ENCODE measurements around the gene TPD52L1.
A peak's percentile ranks its signal among the peaks of the same experiment; 100 is the strongest.

The TPD52L1 gene

GRCh38 chr6:125248136-125248535 lies 94.6 kb downstream of the TPD52L1 start:
- no peak for DNase-seq

DNA sequence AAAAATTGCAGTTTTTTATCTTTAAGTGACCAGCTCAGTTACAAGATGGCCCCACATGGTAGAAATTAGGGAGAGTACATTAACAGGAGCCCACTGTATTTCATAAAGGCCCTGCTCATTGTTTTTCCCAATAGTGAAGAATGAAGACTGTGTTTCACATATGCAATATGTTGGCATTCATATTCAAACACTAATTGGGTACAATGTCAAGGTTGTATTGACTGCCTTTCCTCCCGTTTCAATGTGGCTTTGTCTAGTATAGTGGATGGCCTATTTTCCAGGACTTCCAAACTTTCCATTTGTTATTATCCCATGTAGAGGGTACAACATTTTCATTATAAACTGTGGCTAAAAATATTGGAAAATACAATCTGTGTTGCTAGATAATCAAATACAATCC lies 96.9 kb downstream of the TPD52L1 start:
- no peak for DNase-seq

DNA sequence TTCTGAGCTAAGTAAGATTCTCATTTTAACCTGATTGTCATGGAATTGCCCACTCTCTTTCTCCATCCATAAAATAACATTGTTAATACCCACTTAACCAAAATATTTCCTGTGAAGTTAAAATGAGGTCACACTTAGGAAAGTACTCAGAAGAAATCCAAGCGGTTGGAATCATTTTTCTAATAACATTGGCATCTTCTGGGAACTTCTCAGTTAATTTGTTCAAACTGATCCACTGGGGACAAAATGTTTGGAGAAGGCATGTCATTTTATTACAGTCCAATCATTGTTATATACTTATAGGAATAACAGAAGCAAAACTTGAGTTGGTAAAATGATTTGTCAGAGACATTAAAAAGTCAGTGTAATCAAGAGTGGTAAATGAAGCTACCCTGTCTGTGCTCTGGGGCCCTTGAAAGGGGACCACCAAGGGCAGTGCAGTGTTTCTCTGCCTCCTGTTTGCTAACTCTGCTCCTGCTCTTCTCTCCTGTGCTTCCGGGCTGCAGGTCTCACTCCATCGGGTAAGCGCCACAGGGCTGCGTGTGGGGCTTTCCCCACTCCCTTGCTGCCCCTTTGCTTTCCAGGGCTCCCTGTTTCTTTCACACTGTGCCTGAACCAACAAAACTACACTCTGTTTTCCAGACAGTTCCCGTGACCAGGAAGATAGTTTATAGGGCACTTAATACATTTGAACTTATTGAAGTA lies 98.1 kb downstream of the TPD52L1 start:
- DNase-seq, result no peak

DNA sequence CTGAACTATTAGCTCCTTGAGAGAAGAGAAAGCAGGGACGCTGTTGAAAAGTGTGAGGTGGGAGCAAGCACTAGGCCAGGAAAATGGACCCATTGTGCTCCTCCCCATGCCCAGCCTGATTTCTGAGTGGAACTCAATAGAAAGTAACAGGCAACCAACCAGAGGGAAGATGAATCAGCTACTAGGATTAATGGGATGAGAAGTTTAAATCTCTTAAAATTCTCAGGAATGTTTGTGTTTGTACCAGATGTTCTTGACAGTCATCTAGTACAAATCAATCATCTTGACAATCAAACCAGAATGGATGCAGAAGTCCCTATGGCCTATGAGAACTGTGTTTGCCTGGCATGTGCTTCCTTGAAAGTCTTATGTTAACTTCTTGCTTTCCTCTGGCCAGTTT lies 99.3 kb downstream of the TPD52L1 start:
- peak; percentile 75 for DNase-seq

GRCh38 chr6:125253881-125254280 lies 100.3 kb downstream of the TPD52L1 start:
- DNase-seq, result no peak

DNA sequence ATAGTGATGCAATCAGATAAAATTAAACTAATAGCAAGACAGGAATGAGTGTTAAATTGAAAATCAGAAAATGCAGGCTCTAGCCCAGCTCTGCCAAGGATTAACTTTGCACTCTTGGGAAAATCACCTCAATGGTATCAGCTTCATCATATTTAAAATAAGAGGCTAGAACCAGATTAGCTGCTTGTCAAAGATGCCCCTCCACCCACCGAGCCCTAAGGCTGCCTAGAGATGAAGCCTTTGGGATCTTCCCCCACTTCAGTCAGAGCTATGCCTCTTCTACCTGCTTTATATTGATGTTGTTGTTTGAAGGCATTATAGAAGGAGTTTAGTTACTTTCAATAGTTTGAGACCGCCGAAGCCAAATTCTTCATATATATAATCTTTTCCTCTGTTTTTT lies 100.7 kb downstream of the TPD52L1 start:
- DNase-seq, result no peak

GRCh38 chr6:125255201-125255600 lies 101.6 kb downstream of the TPD52L1 start:
- DNase-seq, result peak; percentile 51

- no peak for DNase-seq
Measured at GRCh38 chr6:125257351-125257750, 103.8 kb downstream of the TPD52L1 start.

DNA sequence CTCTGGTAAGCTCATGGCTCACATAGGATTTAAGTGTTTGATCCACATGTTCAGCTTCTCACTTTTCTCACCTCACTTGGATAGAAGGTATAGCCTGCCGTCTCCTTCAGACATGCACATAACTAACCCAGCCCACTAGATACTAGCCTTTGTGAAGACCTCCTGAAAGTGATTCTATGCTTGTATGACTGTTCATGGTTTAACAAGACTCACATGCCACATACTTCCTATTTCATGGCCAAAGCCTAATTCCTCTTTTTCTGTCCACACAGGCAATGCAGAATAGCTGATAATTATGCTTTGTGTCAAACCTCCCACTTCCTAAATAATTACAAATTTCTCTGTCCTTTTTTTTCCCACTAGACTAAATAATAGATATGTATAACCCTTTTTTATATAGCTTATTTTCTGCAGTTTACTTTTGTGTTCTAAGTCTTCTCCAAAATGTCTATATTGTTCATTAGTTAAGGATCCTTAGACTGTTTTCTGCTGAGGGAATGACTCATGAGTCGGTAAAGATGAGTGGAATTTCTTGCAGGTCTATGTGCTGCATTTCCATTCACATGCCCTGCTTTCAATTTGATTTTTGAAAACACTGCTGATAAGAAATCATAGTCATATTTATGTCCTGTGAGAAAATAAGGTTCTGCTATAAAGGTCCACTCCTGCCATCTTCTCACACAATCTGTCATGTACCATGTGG lies 105.2 kb downstream of the TPD52L1 start:
- no peak for DNase-seq

DNA sequence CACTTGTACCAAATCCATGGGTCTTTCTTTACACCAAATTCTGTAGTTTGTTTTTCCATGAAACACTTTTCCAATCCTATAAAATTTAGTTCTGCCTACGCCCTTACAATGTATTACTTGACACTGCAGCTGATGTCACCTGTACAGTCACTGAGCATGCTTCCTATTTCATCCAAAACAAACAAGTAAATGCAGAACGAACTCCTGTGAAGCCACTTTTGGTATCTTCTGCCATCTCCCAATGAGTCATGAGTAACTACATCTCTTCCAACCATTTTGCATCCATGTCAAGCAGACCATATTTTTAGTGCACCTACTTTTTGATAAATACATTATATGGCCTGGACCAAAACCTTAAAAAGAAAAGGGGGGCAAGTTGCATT lies 105.8 kb downstream of the TPD52L1 start:
- no peak for DNase-seq

GRCh38 chr6:125262016-125263013 lies 108.7 kb downstream of the TPD52L1 start:
- peak; percentile 48 for DNase-seq

DNA sequence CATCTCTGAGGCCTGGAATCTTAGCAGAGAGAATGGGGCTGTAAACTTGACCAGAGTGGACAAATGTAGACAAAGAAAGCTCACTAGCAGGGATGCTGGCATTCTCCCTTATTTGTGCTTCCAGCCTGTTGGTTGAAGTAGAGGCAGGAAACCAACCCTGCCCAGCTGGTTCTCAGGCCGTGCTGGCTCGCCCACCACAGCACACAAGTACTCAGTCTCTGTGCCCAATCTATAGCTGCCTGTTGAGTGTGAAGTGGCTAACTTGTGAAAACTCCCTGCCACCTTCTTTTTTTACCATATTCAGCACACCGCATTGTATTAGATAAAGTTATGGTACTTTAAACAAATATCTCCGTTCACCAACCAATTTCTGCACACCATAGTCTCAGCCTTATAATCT lies 110.9 kb downstream of the TPD52L1 start:
- DNase-seq, result no peak

GRCh38 chr6:125267806-125268523 lies 114.4 kb downstream of the TPD52L1 start:
- no peak for DNase-seq

DNA sequence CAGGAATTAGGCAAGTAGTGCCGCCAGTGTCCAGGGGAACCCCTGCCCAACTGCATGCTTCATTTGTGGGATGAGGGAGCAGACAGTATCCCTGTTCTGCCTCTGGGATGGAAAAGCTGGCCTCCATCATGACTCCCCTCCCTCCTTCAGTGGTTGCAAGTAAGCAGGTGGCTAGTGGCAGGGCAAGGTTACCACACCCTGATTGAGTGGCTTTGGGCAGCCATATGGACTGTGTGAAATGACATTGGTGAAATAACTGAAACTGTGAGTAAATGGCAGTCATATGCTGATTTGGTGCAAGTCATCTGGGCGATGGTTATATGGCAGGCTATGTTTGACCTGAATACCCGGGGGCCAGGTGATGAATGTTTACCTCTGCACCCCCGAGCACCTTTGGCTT lies 115.2 kb downstream of the TPD52L1 start:
- no peak for DNase-seq

GRCh38 chr6:125269328-125269985 lies 115.9 kb downstream of the TPD52L1 start:
- DNase-seq, result no peak

DNA sequence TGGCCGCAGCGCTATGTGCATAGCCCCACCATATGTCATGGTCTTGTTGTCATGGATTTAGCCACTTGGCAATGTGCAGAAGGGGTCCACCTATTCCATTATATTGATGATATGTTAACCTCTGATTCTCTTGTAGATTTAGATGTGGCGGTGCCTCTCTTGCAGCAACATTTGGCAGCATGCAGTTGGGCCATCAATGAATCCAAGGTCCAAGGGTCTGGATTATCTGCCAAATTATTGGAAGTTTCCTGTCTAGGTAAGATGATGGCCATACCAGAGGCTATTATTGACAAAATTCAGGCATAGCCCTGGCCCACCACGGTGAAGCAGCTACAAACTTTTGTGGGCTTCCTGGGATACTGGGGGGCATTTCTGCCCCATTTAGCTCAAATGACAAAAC lies 116.8 kb downstream of the TPD52L1 start:
- no peak for DNase-seq

GRCh38 chr6:125271486-125272159 lies 118.0 kb downstream of the TPD52L1 start:
- peak; percentile 39 for DNase-seq

GRCh38 chr6:125273251-125273650 lies 119.7 kb downstream of the TPD52L1 start:
- no peak for DNase-seq

GRCh38 chr6:125273965-125274364 lies 120.4 kb downstream of the TPD52L1 start:
- DNase-seq, result peak; percentile 45

DNA sequence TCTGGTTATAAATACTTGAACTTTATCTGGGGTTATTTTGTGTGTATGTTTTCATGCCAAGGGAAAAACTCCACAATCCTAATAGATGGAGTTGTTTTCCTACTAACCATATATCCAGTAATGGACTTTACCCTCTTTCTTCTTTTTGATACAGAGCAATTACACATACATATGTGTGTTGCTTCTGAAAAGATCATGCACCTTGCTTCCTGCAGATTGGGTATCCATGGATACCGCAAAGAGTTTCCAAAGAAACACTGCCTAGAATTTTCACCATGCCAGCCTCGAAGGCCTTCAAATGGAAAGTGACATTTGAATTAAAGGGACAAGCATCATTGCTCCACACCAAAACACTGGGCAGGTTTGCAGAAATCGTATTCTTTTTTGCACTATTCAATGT lies 121.4 kb downstream of the TPD52L1 start:
- no peak for DNase-seq

DNA sequence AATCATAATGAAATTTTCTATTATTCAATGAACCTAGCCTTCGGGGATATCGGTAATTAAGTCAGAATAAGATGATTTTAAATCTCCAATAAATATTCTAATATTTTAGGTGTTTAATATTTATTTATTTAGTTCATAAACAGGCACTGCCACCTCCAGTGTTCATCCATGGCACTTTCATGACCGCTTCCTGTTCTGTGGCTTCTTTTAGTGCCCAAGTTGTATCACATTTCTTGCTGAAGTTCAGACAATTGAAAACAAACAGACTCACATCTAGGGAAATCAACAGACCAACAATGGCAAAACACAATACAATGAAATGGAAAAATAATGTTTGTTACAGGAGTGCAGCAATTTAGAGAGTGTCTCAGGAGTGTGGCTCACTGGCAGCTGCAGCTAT lies 122.2 kb downstream of the TPD52L1 start:
- no peak for DNase-seq

- no peak for DNase-seq
Measured at GRCh38 chr6:125277838-125278237, 124.3 kb downstream of the TPD52L1 start.

Data from HCEC 1CT (cell line).